Progenitor cell of endocrine pancreas (in vitro differentiated cells): ENCODE data around the gene NID2. TPM values are rescaled to one million over a fixed set of nuclear protein-coding genes. Genes with fewer than 3 reads are reported as not detected.

Source experiments
- DNase-seq: peaks from one replicate; pipeline ENCODE4 v3.0.0; 2021; ENCODE audit warnings: low spot score; ENCODE audit not compliant: unreplicated experiment
- H3K27ac Mint-ChIP-seq: 2 replicates; pipeline ENCODE4 v1.8.0; 2021; ENCODE audit warnings: mild to moderate bottlenecking, moderate library complexity, mixed read lengths
- H3K27me3 Mint-ChIP-seq: 2 replicates; pipeline ENCODE4 v1.8.0; 2021; ENCODE audit warnings: mixed read lengths
- H3K36me3 Mint-ChIP-seq: 2 replicates; pipeline ENCODE4 v1.8.0; 2022; ENCODE audit warnings: mixed read lengths; ENCODE audit not compliant: insufficient read depth
- H3K4me1 Mint-ChIP-seq: 2 replicates; pipeline ENCODE4 v1.8.0; 2021; ENCODE audit warnings: low read depth, mixed read lengths
- H3K4me3 Mint-ChIP-seq: 2 replicates; pipeline ENCODE4 v1.8.0; 2021; ENCODE audit warnings: low read depth, mild to moderate bottlenecking, moderate library complexity, mixed read lengths
- H3K9me3 Mint-ChIP-seq: 2 replicates; pipeline ENCODE4 v1.8.0; 2021; ENCODE audit warnings: low read depth, mixed read lengths
- total RNA-seq: library from RNA; stranded (reverse); gene quantifications from 2 replicates; pipeline ENCODE4 v1.2.1, GENCODE V29; 2021
- TF ChIP-seq, protein P1 (sequence below): fragments of 200-600 bp; sonication (generic); IDR thresholded peaks from one replicate; pipeline ENCODE4 v1.5.0; 2021; ENCODE audit warnings: antibody characterized with exemption, mild to moderate bottlenecking; ENCODE audit not compliant: unreplicated experiment

NID2 gene
- total RNA-seq, 1 donor from 2014 or later: 2.1 TPM

DNA sequence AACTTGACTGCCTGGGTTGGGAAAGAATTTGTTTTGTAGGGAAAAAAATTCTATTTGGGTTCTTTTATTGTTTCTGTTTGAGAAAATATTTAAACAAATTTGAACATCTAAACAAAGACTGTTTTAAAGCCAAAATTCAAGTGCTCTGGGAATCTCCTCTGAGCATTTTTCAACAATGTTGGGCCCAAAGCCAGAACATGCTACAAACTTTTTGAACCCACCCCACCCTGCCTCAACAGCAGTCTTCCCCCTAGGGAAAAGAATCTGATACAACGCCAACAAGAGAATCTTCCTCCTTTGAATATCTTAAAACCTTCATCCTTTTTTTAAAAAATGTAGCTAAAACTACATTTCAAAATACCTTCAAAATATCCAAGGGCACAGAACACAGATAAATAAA, 20.4 kb upstream of the NID2 start:
- H3K27me3 Mint-ChIP-seq: no peaks in the 10 kb centered on the region
- no peak overlapping the region for H3K4me3 Mint-ChIP-seq
- peaks cover 4% of the 10 kb centered on the region for H3K4me1 Mint-ChIP-seq
- TF ChIP-seq, protein P1, sequence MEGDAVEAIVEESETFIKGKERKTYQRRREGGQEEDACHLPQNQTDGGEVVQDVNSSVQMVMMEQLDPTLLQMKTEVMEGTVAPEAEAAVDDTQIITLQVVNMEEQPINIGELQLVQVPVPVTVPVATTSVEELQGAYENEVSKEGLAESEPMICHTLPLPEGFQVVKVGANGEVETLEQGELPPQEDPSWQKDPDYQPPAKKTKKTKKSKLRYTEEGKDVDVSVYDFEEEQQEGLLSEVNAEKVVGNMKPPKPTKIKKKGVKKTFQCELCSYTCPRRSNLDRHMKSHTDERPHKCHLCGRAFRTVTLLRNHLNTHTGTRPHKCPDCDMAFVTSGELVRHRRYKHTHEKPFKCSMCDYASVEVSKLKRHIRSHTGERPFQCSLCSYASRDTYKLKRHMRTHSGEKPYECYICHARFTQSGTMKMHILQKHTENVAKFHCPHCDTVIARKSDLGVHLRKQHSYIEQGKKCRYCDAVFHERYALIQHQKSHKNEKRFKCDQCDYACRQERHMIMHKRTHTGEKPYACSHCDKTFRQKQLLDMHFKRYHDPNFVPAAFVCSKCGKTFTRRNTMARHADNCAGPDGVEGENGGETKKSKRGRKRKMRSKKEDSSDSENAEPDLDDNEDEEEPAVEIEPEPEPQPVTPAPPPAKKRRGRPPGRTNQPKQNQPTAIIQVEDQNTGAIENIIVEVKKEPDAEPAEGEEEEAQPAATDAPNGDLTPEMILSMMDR: no peak
- H3K27ac Mint-ChIP-seq: no peak overlapping the region
- H3K9me3 Mint-ChIP-seq: peaks cover 11% of the 10 kb centered on the region
- DNase-seq: no peak
- no peaks in the 10 kb centered on the region for H3K36me3 Mint-ChIP-seq

DNA sequence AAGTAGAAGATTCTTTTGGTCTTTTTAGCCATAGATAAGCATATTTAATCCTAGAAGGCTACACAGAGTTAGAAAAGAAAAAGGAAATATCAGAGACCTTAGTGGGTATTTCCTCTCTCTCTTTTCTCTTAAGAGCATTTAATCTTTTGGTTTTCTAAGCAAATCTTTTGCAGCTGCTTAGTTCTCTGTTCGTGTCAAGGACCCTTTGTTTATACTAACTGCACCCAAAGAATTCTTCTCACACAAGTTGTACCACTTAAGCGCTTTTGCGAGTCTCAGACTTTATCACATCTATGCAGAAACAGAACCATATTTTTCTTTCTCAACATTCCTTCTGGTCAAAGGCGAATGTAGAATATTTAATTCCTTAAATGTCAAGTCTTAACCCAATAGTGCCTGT, 17.9 kb upstream of the NID2 start:
- Mint-ChIP-seq H3K27ac (no peak overlapping the region), H3K4me1 (peaks cover 4% of the 10 kb centered on the region), H3K4me3 (no peak overlapping the region), H3K9me3 (peaks cover 12% of the 10 kb centered on the region), H3K27me3 (no peaks in the 10 kb centered on the region), H3K36me3 (no peaks in the 10 kb centered on the region)
- no peak for DNase-seq
- TF ChIP-seq, protein P1: no peak

DNA sequence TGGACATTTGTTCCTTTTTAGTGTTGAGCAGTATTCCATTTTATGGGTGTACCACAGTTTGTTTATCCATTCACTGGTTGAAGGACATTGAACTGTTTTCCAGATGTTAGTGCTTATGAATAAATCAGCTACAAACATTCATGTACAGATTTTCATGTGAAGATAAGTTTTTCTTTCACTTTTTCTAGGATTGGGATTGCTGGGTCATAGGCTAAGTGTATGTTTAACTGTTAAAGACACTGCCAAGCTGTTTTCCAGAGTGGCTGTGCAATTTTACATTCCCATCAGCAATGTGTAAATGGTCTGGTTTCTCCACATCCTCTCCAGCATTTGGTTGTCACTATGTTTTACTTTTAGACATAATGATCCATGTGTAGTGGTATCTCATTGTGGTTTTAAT, 14.0 kb upstream of the NID2 start:
- Mint-ChIP-seq H3K27ac (no peak overlapping the region), H3K36me3 (no peaks in the 10 kb centered on the region), H3K4me1 (peaks cover 9% of the 10 kb centered on the region), H3K4me3 (no peak overlapping the region), H3K9me3 (peaks cover 12% of the 10 kb centered on the region), H3K27me3 (peaks cover 6% of the 10 kb centered on the region)
- TF ChIP-seq, protein P1: no peak
- DNase-seq: no peak

DNA sequence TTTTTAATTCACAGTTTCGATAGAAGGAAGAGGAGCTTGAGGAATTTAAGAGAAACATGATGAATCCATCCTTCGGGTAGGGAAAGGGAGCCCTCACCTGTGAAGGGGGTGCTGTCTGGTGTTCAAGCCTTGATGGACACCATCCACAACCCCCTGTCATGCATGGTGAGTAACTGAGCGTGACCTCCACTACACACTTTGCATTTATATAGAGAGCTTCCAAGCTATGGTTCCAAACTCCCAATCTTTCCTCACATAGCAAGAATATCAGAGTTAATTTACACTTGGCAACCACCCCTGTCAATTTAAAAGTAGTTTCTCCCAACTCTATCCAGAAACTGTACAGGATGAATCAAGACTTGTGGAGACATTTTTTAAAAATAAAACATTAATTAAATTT, 13.1 kb upstream of the NID2 start:
- TF ChIP-seq, protein P1: no peak
- H3K4me3 Mint-ChIP-seq: no peak overlapping the region

DNA sequence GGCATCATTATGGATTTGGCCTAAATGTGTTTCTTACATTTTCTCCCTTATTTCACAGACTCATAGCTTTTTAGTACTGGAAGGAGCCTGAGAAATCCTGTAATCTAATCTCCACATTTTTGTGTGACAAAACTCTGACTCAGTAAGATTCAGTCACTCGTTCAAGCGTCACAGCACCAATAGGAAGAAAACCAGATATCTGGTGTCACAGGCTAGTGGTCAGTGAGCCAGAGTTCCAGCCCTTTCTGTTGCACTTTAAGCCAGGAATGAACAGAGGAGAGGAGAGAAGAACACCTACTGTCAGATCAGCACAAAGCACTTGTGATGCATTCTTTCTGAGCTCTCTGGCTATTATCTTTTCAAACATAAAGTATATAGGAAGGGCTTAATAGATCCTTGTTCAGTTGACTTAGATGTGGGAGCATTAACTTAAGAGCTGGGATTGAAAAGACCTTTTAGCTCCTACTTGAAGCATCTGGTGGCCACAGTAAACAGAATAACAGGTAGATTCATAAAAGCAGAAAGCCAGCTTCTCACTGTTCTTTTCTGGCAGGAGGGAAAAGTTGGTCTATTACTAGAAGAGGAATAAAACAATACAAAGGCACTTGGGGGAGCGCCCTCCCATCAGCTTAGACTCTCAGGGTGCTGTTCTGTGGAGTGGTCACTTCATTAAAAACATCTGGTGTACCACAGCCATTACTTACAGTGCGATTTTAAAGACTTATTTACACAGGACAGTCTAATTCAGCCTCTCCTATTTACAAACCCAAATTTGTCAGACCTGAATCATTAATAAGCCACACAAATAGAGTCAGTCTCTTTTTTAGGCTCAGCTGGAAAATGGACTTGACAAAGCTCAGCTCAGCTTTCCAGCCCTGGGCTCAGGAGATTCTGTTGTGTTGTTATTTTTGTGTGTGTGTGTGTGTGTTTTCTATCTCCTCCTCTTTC, 12.2 kb upstream of the NID2 start:
- peak overlapping the region; percentile 13 for H3K27ac Mint-ChIP-seq

More for the DNA sequence above, 13.1 kb upstream of the NID2 start:
- Mint-ChIP-seq H3K27me3 (peaks cover 6% of the 10 kb centered on the region), H3K36me3 (no peaks in the 10 kb centered on the region), H3K4me1 (peaks cover 9% of the 10 kb centered on the region), H3K27ac (no peak overlapping the region), H3K9me3 (peaks cover 12% of the 10 kb centered on the region)
- DNase-seq: no peak

More for the DNA sequence above, 12.2 kb upstream of the NID2 start:
- Mint-ChIP-seq H3K4me3 (no peak overlapping the region), H3K27me3 (peaks cover 10% of the 10 kb centered on the region), H3K36me3 (no peaks in the 10 kb centered on the region), H3K4me1 (peaks cover 5% of the 10 kb centered on the region), H3K9me3 (peaks cover 12% of the 10 kb centered on the region)
- TF ChIP-seq, protein P1: no peak
- DNase-seq: no peak
